SKM-1 treated with dmso at 0.1 percent for 144 hours (cell line): ENCODE data around the gene CDK2AP2.
A peak's percentile ranks its signal among the peaks of the same experiment; 100 is the strongest.
"Not testable (repeated sequence)": the region's sequence is repeated elsewhere in the genome, so short reads cannot be mapped to it uniquely, and the experiment has no call there.

ENCODE experiments used
- DNase-seq: peaks from one replicate; lab custom pipeline; 2025; ENCODE audit not compliant: unreplicated experiment; lab: John Stamatoyannopoulos, UW

The CDK2AP2 gene

GRCh38 chr11:67507864-67508485 is at the start of gene CDK2AP2:
Gene CDK2AP2, minus strand, starts transcription at chr11:67508162. Its CDS starts 80 bp downstream, at chr11:67508082.
- peak; percentile 95 for DNase-seq

GRCh38 chr11:67556244-67556643 is 48.3 kb upstream of the CDK2AP2 start:
- DNase-seq: no peak

- DNase-seq: not testable (repeated sequence)
These were observed 43.7 kb upstream of the CDK2AP2 start for GRCh38 chr11:67551697-67552096.

- no peak for DNase-seq
These were observed 43.2 kb upstream of the CDK2AP2 start for GRCh38 chr11:67551127-67551526.

GRCh38 chr11:67548555-67549110 is 40.7 kb upstream of the CDK2AP2 start:
- DNase-seq: no peak

- not testable (repeated sequence) for DNase-seq
These were observed 40.1 kb upstream of the CDK2AP2 start for GRCh38 chr11:67548112-67548511.

- no peak for DNase-seq
These were observed 37.3 kb upstream of the CDK2AP2 start for GRCh38 chr11:67545280-67545679.

- no peak for DNase-seq
These were observed 36.8 kb upstream of the CDK2AP2 start for GRCh38 chr11:67544616-67545242.

- DNase-seq: no peak
These were observed 35.6 kb upstream of the CDK2AP2 start for GRCh38 chr11:67543585-67543984.

GRCh38 chr11:67542971-67543370 is 35.0 kb upstream of the CDK2AP2 start:
- DNase-seq: no peak

- no peak for DNase-seq
These were observed 34.2 kb upstream of the CDK2AP2 start for GRCh38 chr11:67542169-67542568.

GRCh38 chr11:67541198-67541597 is 33.2 kb upstream of the CDK2AP2 start:
- no peak for DNase-seq

- DNase-seq: no peak
These were observed 31.6 kb upstream of the CDK2AP2 start for GRCh38 chr11:67539550-67539949.

- DNase-seq: no peak
These were observed 31.0 kb upstream of the CDK2AP2 start for GRCh38 chr11:67538823-67539505.

- DNase-seq: no peak
These were observed 30.3 kb upstream of the CDK2AP2 start for GRCh38 chr11:67538306-67538705.

- DNase-seq: no peak
These were observed 27.6 kb upstream of the CDK2AP2 start for GRCh38 chr11:67535561-67535960.

- DNase-seq: no peak
These were observed 26.2 kb upstream of the CDK2AP2 start for GRCh38 chr11:67534070-67534679.

GRCh38 chr11:67532889-67533288 is 24.9 kb upstream of the CDK2AP2 start:
- DNase-seq: no peak

- no peak for DNase-seq
These were observed 22.3 kb upstream of the CDK2AP2 start for GRCh38 chr11:67530282-67530592.

- DNase-seq: no peak
These were observed 20.4 kb upstream of the CDK2AP2 start for GRCh38 chr11:67528376-67528775.

GRCh38 chr11:67525275-67525976 is 17.5 kb upstream of the CDK2AP2 start:
- DNase-seq: no peak
